ENCODE results near the gene RLN3. TPM values are rescaled to one million over a fixed set of nuclear protein-coding genes. Genes with fewer than 3 reads are reported as not detected.
A peak's percentile ranks its signal among the peaks of the same experiment; 100 is the strongest.

RLN3 gene
- total RNA-seq, 4 donors from 2014 or later, result not detected

DNA sequence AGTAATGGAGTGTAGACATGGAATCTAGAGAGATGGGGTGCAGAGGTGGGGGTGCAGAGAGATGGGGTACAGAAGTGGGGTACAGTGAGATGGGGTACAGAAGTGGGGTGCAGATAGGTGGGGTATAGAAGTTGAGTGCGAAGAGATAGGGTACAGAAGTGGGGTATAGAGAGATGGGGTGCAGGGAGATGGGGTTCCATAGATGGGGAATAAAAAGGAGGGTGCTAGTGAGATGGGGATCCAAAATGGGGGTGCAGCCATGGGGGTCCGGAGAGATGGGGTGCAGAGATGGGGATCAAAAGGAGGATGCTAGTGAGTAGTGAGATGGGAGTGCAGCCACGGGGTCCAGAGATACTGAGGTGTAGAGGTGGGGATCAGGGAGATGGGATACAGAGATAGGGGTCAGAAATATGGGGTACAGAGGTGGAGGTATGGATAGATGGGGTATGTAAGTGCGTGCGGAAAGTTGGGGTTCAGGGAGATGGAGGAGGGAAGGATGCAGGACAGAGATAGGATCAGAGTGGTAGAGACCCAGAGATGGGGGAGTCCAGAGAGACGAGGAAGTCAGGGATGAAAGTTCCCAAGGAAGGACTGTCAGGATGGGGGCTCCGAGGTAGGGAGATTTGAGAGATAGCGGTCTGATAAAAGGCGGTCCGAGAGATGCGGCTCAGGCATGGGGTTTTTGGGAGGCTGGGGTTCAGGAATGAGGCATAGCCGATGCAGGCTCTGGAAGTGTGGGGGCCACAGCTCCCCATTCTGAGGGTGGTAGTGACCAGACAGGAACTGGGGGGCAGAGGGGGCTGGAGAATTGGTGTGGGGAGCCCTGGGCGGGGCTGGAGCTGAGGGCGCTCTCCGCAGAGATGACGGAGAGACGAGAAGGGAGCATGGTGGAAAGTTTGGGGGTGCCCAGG is 30.5 kb downstream of the RLN3 start:
- Histone ChIP-seq H3K36me3 (no peaks in the 10 kb centered on the region), H3K4me1 (peaks cover 16 to 45% of the 10 kb centered on the region in 2 donors), H3K27ac (no peak overlapping the region), H3K4me3 (replicated peaks in 1 of 3) (no peak overlapping the region), H3K27me3 (no peaks in the 10 kb centered on the region), H3K9me3 (no peaks in the 10 kb centered on the region)
- TF ChIP-seq, protein P1, sequence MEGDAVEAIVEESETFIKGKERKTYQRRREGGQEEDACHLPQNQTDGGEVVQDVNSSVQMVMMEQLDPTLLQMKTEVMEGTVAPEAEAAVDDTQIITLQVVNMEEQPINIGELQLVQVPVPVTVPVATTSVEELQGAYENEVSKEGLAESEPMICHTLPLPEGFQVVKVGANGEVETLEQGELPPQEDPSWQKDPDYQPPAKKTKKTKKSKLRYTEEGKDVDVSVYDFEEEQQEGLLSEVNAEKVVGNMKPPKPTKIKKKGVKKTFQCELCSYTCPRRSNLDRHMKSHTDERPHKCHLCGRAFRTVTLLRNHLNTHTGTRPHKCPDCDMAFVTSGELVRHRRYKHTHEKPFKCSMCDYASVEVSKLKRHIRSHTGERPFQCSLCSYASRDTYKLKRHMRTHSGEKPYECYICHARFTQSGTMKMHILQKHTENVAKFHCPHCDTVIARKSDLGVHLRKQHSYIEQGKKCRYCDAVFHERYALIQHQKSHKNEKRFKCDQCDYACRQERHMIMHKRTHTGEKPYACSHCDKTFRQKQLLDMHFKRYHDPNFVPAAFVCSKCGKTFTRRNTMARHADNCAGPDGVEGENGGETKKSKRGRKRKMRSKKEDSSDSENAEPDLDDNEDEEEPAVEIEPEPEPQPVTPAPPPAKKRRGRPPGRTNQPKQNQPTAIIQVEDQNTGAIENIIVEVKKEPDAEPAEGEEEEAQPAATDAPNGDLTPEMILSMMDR (IDR thresholded peaks at IDR 0.05), result peak in 1 of 6 experiments; percentile 22
- no peak for TF ChIP-seq POLR2A (IDR thresholded peaks at IDR 0.05)
- WGBS, 2 donors, result 50 to 57% methylated on average over 17 of the region's 17 CpGs
- no peak for DNase-seq
- intact Hi-C loops (cut with DNase I), result no loop called here

DNA sequence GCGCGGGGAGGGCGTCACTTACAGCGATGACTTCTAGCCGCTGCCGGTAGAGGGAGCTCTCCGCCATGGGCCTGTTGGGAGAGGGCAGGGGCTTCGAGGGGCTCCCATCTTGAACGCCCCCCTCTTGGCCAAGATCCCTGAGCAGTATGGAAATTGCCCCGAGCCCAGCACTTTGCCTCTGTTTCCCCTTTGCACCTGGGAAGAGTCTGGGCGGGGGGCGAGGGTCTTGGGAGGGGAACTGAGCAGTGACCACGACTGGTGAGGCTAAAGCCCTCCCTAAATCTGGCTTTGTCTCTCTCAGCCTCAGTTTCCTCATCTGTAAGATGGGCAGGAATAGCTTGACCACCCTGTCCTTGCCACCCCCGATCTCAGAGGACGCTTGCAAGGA is 31.1 kb downstream of the RLN3 start:
- no peak overlapping the region for H3K27ac ChIP-seq
- WGBS, 2 donors, result 36 to 61% methylated on average over 8 to 15 of the region's 15 CpGs
- no peaks in the 10 kb centered on the region for H3K9me3 ChIP-seq
- DNase-seq, result no peak
- intact Hi-C loops (cut with DNase I), result no loop called here
- H3K4me1 ChIP-seq, result peaks cover 16 to 45% of the 10 kb centered on the region in 2 donors
- no peak overlapping the region for H3K4me3 ChIP-seq (replicated peaks in 1 of 3)
- H3K36me3 ChIP-seq, result no peaks in the 10 kb centered on the region
- H3K27me3 ChIP-seq, result no peaks in the 10 kb centered on the region
- TF ChIP-seq, protein P1 (IDR thresholded peaks at IDR 0.05), result peak in 2 of 6 experiments; percentile 24 to 47
- no peak for TF ChIP-seq POLR2A (IDR thresholded peaks at IDR 0.05)

- TF ChIP-seq, protein P1 (IDR thresholded peaks at IDR 0.05), result no peak
- TF ChIP-seq POLR2A (IDR thresholded peaks at IDR 0.05), result no peak
- WGBS, 2 donors, result 47 to 62% methylated on average over 8 of the region's 8 CpGs
- no peaks in the 10 kb centered on the region for H3K27me3 ChIP-seq
These were observed 31.8 kb downstream of the RLN3 start for GRCh38 chr19:14059652-14060155.

DNA sequence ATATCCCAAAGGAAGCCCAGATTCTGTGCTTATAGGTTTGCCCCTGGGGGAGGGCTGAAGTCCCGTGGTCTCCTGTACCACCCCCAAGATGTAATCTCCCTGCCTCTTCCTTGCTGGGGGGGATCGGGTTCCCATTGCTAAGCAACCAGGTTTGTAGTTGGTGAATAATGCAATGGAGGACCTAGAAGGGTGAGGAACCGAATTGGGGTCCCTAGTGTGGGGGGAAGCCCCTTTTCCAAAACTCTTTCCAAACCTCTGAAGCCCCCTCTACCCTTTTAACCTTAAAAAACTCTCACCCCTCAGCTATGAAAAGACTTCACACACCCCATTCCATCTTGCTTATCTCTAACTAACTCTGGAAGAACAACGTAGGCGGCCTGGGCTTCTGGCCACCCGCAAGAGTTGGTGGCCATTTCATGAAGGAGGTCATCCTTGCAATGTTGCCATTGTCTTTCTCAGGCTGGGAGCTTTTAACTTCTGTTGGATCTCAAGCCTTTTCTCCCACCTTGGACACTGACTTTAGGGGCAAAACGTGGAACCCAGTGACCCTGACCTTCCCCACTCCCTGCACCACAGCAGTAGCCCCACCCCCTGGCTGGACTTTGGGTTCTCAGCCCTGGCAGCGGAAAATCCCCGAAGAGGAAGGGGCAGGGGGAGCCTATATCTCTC is 33.3 kb downstream of the RLN3 start:
- 54 to 61% methylated on average over 9 of the region's 9 CpGs for WGBS, 2 donors
- no peaks in the 10 kb centered on the region for H3K9me3 ChIP-seq
- intact Hi-C loops (cut with DNase I), result no loop called here
- peaks cover 16 to 45% of the 10 kb centered on the region in 2 donors for H3K4me1 ChIP-seq
- no peaks in the 10 kb centered on the region for H3K36me3 ChIP-seq
- H3K27ac ChIP-seq, result peak overlapping the region; percentile 68 to 87 (median 86)
- DNase-seq, result peak; percentile 35 to 47
- H3K4me3 ChIP-seq (replicated peaks in 1 of 3), result peak overlapping the region in 2 of 3 donors; percentile 34 to 40
- H3K27me3 ChIP-seq, result no peaks in the 10 kb centered on the region
- TF ChIP-seq, protein P1 (IDR thresholded peaks at IDR 0.05), result no peak

More at GRCh38 chr19:14059652-14060155, 31.8 kb downstream of the RLN3 start:
- Histone ChIP-seq H3K36me3 (no peaks in the 10 kb centered on the region), H3K9me3 (no peaks in the 10 kb centered on the region), H3K4me1 (peaks cover 16 to 45% of the 10 kb centered on the region in 2 donors), H3K4me3 (replicated peaks in 1 of 3) (no peak overlapping the region), H3K27ac (no peak overlapping the region)
- DNase-seq, result no peak
- intact Hi-C loops (cut with DNase I), result no loop called here
